UCSD-AML1 (cell line): ENCODE data around the gene MATK.

ENCODE experiments used
- DNase-seq: peaks from one replicate; lab custom pipeline; 2025; ENCODE audit not compliant: unreplicated experiment; lab: John Stamatoyannopoulos, UW

Gene MATK

DNA sequence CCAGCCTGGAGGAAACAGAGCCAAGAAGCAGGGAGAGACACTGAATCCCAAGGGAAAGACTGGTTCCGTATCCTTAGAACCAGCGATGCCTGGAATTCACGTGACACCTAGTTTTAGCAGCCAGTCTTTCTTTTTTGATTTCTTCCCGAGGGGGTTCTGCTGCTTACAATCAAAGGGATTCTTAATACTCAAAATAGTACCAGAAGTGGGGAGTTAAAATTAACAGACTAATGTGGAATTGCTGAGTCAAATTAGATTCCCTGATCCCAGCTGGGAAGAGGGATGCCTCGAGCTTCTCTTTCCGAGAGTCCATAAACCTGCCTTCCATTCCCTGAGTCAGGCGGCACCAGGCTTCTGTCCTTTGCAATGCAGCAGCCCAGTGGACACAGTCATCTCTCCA is 4.8 kb upstream of the MATK start:
- no peak for DNase-seq

- no peak for DNase-seq
Observed at GRCh38 chr19:3790209-3790734, 4.1 kb upstream of the MATK start.

DNA sequence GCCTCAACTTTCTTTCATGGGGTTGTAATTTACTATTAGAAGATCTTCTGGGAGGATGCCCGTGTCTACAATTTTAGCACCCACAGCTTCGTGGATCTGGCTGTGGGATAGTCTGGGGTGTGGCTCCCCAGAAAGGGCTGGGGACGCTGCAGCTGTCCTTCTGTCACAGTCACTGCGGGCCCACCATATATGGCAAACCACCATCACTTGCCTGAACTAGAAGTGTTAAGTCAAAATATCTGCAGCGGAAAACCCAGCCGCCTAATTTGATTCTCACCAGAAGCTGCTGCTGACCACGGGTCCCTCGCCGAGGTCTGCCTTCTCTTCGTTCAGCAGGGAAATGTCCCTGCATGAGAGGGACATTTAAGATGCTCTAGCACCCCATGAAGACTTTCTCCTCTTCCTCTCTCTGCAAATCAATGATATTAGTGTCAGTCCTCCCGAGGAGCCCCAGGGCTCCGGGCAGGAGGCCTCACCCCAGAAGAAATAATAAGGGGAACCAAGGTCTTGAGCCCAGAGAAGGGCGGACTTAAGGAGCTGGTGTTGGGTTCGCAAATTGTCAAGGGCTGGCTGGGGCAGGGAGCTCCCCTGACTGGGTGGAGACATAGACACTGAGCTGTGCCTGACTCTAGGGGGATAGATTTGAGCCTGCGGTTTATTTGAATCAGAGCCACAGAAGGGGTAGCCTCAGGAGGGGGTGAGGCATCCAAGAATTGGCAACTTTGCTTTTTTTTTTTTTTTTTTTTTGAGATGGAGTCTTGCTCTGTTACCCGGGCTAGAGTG is 3.0 kb upstream of the MATK start:
- no peak for DNase-seq

- DNase-seq, result no peak
Observed at GRCh38 chr19:3785451-3785937, 687 bp downstream of the MATK start.

DNA sequence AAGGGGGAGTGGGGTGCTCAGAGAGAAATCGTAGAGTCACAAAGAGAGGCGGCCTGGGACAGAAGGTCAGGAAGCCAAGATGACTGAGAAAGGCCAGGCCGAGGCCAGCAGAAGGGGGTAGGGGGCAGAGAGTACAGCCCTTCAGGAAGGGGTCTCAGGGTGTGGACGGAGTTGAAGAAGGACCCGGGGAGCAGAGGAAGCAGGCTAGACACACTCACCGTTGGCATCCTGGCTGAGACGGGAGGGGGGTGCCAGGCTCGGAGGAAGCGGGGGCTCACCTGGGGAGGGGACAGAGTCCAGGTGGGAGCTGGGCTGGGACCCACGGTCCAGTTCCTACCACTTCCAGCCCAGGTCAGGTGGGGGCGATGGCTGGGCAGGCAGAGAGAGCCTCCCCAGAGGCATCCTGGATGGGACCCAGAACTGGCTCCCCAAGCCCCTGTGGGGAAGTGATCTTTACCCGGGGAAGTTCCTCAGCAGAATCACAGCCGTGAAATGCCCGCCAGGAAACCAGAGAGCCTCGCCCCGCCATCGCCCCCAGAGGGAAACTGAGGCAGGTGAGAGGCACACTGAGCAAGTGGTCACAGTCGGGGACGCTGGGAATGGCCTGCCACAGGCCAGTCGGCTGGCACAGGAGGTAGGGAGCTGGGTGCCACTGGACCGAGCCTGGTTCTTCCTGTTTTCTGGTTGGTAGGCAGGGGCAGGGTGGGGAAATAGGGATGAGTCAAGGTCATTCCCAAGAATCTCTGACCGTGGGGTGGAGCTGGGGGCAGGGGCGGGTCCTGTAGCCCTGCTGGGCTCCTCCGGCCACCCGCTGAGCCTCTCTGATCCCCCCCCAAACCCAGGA is 1.4 kb downstream of the MATK start:
- no peak for DNase-seq

- peak; percentile 23 for DNase-seq
Observed at GRCh38 chr19:3783660-3784584, 2.3 kb downstream of the MATK start.

DNA sequence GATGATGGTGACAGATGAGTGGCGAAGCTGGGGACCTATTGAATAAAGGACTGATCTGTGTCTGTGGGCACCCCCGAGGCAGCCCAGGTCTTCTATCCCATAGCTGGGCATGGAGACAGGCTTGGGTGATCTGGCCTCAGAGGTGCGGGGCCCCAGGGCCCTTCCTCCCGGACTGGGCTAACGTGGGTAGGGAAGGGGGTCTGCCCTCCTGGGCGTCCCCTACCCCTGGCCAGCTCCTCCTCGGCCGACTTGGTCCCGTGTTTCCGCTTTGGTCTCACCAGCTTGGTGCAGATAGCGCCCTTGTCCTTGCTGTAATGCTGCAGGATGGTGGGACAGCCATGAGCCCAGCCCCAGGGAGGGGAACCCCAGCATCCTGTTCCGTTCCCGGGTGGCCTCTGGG is 3.3 kb downstream of the MATK start:
- no peak for DNase-seq

DNA sequence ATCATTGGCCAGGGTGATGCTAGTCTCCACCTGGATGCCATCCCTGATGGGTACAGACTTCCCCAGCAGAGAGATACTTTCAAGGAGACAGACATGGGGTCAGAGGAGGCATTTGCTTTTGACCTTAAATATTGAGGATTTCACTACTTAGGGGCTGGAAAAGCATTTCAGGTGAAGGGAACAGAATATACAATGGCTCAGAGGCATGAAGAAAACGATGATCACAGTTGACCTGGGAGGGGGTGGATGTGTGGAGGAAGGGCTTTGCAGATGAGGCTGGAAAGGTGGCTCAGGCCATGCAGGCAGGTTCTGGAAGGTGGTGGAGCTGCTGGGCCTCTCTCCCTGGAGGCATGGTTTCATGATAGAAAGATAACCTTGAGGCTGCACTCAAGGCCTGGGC is 3.9 kb downstream of the MATK start:
- no peak for DNase-seq

DNA sequence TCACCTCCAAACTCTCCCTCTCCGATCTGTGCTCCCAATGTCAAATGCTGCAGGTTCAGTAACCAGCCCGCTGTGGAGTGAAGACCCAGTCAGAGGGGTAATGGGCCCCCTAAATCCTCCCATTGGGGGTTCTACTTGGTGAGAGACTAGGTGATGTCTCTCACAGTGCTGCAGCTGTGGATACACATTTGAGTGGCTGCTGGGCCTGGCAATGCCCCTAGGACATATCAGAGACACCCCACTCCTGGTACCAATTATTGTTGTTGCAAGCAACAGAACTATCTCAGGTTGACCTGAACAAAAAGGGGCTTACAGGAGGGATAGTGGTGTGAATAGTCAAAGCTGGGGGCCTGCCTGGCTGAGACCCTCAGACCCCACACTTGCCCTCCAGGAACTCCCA is 4.6 kb downstream of the MATK start:
- DNase-seq, result no peak

DNA sequence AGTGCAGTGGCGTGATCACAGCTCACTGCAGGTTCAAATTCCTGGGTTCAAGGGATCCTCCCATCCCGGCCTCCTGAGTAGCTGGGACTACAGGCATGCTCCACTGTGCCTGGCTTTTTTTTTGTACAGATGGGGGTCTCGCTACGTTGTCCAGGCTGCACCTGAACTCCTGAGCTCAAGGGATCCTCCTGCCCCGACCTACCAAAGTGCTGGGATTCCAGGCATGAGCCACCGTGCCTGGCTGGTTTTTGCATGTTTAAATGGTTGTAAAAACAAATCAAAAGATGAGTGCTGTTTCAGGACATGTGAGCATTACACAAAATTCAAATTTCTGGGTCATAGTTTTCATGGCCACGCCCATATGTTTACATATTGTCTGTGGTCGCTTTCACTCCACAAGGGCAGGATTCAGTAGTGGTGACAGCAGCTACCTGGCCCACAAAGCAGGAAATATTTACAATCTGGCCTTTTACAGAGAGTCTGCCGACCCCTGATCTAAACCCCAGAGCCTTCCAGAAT is 5.3 kb downstream of the MATK start:
- DNase-seq, result no peak

DNA sequence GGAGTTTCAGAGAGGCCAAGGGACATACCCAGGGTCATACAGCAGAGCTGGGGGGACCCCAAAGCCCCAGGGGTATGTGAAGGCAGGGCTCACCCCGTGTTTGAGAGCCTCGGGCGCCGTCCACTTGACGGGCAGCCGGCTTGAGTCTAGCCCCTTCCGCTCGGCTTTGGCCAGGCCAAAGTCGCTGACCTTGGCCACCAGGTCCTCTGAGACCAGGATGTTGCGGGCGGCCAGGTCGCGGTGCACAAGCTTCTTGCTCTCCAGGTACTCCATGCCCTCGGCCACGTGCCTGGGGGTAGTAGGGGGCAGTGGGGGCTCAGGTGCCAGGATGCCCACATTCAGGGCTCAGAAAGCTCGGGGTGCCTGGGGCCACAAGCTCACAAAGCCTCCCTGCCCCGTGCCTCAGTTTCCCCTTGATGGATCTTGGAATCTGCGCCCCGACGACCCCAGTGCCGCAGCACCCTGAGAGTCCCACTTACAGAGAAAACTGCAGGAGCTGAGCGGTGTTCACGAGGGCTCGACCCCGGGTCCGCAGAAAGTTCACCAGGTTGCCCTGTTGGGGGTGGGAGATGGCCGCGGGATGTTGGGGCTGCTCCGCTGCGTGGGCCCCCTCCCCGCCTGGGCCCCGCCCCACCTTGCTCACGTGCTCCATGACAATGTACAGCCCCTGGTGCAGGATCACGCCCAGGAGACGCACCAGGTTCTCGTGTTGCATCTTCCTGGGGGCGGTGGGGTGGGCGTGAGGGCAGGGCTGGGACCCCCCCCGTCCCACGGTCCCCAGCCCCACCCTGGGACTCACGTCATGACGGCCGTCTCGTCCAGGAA is 7.1 kb downstream of the MATK start:
- no peak for DNase-seq

DNA sequence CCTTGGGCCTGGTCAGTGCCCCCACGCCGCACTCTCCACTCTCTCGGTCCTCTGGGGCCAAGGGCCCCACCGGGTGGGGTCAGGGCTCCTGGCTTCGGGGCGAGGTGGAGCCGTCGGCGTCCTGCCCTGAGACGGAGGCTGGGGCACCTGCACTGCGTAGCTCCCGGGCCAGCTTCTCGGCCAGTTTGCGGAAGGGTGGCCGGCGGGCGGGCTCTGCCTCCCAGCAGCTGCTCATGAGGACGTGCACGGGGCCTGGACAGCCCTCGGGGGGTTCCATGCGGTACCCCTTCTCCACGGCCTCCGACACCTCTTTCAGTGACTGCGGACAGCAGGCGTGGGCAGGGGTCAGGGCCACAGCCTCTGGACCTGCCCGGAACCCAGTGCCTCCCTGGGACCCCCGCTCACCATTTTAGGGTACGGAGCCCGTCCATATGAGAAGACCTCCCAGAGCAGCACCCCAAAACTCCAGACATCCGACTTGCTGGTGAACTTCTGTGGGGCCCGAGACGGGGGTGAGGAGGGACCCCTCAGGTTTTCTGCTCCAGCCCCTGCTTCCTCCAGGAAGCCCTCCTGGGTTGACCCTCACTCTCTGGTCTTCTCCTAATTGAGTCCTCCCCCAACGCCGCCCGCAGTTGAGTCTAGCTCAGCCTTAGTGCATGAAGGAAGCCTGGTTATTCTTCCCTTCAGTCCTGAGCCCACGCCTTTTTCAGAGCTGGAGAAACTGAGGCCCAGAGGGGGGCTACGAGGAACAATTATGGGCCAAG is 7.9 kb downstream of the MATK start:
- no peak for DNase-seq

DNA sequence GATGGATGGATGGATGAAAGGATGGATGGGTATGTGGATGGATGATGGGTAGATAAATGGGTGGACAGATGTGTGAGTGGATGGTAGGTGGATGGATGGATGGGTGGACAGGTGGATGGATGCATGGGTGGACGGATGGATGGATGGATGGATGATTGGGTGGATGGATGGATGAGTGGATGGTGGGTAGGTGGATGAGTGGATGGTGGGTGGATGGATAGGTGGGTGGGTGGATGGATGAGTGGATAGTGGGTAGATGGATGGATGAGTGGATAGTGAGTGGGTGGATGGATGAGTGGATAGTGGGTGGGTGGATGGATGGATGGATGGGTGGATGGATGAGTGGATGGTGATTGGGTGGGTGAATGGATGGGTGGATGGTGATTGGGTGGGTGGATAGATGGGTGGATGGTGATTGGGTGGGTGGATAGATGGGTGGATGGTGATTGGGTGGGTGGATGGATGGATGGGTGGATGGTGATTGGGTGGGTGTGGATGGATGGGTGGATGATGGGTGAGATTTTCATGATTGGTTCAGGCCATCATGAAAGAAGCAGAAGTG is 9.6 kb downstream of the MATK start:
- no peak for DNase-seq

DNA sequence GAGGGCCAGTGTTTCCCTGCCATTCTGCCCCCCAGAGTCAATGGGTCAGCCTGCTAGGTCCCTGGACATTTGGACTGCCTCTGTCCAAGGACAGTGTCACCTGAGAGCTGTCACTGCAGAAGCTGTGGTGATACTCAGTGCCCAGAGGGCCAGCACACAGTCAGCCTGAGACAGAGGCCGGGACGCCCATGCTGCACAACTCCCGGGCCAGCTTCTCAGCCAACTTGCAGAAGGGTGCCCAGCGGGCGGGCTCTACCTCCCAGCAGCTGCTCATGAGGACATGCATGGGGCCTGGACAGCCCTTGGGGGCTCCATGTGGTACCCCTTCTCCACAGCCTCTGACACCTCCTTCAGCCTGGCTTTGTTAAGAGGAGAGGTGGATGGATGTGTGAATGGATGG is 10.3 kb downstream of the MATK start:
- no peak for DNase-seq

DNA sequence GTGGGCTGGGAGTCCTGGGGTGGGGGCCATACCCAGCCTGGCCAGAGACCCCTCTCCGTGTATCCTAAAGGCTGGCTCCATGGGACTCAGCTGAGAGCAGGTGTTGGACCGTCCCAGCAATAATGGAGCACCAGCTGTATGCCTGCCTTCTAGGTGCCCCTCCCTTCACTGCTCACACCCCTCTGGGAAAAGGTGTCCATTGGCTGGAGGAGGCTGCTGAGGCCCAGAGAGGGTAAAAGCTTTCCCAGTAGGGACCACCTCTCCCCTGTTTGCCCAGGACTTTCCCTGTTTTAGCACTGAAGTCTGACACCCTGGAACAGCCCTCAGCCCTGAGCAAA is 10.8 kb downstream of the MATK start:
- DNase-seq, result no peak

DNA sequence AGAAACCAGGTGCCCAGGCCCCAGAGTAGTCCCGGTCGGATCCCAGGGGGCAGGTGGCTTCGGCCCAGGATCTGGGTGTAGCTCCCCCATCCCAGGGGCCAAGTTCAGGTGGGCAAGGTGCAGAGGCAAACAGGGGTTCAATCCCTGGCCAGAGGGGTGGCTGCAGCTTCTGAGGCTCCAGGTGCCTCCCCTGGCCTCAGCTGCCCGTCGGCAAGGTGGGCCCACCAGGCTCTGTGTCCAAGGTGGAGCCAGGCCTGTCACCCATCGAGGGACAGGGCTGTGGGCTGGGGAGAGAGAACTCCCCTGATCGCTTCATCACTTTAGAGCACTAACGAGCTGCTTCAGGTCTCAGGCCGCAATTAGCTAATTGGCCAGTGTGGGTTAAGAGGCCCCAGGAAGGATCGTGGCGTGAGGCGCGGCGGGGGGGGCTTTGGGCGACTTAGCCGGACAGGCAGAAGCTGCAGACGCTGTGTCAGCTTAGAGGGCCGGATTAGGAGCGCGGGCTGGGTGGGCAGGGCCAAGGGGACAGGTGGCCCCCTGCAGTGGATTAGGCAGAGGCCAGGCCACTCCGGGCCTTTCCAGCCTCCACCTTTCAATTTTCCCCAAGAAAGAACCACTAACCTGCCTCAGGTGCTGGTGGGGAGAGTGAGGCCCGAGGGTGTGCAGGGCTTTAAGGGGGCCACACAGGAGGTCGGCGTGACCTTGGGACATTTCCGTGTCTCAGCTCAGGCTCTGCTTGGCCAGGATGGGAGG is 11.4 kb downstream of the MATK start:
- no peak for DNase-seq

GRCh38 chr19:3773814-3774515 is 12.2 kb downstream of the MATK start:
- DNase-seq, result no peak
